AML-193 (cell line): ENCODE results near the gene GPR137C.

ENCODE experiments used
- DNase-seq, 2 experiments: peaks; one replicate each; lab custom pipeline; 2025; lab: John Stamatoyannopoulos, UW

Gene GPR137C, protein sequence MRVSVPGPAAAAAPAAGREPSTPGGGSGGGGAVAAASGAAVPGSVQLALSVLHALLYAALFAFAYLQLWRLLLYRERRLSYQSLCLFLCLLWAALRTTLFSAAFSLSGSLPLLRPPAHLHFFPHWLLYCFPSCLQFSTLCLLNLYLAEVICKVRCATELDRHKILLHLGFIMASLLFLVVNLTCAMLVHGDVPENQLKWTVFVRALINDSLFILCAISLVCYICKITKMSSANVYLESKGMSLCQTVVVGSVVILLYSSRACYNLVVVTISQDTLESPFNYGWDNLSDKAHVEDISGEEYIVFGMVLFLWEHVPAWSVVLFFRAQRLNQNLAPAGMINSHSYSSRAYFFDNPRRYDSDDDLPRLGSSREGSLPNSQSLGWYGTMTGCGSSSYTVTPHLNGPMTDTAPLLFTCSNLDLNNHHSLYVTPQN

DNA sequence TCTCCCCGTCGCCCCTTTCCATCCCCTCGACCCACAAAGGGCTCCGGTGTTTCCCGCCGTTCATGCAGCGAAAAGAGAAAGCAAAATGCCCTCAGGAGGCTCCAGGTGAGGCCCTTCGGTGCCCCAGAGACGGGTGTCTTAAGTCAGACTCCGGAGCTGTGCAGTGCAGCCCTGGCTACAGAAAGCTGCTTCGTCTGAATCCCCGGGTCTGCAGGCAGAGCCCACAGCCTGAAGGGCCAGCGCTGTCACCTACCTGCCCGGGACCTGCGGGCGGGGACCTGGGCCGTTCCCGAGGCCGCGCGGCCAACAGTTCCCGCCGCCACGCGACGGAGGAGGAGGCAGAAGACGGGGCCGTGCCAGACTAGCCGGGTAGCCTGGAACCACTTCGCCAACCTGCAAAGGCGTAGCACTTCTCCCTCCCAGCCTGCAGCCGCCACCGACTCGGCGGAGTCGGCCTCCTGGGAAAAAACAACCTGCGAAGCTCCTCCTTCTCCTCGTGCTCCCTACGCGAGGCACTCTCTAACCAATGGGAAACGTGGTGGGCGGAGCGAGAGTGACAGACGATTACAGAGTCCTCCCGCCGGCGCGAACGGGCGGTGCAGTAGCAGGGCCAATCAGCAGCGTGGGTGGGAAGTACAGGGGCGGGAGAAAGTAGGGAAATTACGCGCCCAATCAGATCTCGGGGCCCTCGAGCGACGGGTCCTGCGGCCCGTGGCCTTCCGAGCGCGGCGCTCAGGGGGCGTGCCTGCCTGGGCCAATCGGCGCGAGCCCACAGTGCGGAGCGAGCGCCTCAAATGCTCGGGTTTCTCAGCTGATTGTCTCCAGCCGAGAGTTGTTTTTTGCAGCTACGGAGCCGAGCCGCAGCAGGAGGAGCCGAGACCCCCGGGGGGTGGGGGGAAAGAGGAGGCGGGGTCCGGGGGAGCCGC is at the start of gene GPR137C, which contains the start of gene TXNDC16:
GPR137C (plus strand) TSS at position 774 of the 926 bp plus-strand sequence. CDS start 312 bp downstream, outside the sequence.
TXNDC16 (minus strand) TSS at position 443 of the 926 bp plus-strand sequence. CDS start 8,948 bp downstream, outside the sequence.
- DNase-seq, result peak; percentile 98 to 99

DNA sequence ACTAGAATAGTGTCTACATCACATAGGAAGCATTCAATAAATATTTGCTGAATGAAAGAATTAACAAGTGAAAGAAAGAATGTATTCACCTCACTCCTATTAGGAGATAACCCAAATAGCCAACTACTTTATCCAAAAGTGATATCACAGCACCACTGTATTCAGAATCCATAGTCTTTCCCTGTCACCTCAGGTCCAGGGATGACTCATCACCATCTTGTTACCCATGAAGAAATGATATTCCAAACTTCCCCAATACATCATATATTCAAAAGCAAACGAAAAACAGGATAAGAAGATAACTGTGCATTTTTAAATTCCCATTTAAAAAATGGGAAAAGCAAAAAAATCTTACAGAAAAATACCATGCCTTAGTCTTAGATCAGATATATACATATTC is 39.4 kb upstream of the GPR137C start:
- DNase-seq, result no peak

DNA sequence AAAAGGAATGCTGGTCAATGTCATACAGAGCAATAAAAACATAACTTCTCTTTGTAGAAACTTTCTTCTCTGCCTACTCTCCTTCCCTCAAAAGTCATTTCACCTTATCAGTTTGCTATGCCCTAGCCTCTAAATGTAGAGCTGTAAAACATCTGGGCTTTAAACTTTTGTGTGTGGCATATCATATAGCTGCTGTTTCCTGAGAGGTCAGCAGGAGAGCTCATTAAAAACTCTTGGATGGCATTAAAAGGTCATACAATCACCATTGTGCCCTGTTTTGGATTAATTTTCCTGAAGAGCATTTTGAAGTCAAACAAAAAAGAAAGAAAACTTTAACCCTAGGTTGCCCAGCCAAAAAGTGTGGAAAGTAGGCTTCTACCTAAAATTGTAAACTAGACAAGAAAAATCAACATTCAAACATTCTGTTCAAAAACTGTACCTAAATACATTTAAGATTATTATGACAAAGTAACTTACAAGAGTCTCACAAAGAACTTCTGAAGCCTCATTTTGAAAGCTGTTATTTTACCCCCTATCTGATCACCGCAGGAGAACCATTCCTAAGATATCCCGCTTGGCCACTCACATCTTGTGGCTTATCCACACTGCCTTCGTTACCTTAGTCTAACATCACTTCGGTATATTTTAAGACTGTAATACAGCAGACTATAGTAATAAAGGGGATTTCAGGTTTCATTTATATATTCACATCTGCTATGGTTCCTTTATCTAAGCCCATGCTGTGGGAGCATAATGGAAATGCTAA is 38.4 kb upstream of the GPR137C start:
- DNase-seq, result no peak

DNA sequence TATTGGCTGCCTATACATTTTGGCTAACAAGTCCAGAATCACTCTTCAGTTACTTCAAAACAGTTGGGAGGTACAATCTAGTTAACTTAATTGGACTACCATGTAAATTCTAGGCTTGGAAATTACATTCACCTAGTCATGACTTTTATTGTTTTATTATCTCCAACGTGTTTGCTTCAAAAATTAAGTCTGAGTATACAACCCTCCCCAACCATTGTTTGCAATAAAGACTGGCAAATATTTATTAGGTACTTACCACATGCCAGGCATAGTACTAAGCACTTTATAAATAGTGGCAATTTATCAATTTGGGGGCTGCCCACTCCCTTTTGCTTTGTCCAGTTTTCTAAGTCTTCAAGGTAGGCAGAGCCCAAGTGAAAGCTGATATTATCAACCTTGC is 30.6 kb upstream of the GPR137C start:
- no peak for DNase-seq

DNA sequence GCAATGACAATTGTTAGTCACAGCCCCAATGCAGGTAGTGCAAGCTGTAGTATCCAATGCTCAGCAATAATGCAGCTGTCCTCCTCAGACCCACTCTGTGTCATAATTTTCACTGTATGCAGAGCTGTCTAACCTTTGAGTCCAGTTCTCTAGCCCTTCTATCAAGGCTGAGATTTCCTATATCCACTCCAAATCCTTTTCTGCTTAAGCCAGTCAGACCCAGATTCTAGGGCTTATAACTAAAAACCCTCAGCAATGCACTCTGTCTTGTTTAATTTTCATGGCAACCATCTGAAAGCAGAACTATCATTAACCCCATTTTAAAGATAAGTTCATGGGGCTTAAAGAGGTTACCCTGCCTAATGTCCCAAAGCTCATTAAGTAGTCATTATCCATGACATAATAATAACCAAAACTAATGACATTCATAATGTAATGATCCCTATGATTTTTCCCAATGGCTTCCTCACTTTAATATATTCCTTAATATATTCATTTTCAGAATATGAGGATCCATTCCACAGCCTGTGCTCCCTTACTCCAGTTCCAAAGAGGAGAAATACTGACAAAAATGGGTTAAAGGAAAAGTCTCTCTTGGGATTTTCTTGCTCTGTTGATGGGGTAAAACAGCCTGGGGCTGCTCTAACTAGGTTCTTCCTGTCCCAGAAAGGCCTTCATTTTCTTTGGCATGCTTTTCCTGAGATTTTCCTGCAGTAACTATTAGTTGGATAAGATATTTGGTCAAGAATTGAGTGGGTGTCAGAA is 29.9 kb upstream of the GPR137C start:
- DNase-seq, result no peak

DNA sequence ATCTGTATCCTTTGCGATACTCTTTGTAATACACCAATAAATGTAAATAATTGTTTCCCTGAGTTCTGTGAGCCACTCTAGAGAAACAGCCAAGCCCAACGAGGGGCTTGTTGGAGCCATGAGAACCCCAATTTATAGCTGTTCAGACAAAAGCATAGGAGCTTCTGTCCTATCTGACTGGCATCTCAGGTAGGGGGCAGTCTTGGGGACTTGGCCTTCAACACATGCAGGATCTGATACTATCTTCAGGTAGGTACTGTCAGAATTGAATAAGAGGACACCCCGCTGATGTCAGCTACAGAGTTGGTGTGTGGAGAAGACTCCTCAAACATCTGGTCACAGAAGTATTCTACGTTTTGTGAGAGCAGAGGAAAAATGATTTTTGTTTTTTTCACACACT is 25.6 kb upstream of the GPR137C start:
- no peak for DNase-seq

DNA sequence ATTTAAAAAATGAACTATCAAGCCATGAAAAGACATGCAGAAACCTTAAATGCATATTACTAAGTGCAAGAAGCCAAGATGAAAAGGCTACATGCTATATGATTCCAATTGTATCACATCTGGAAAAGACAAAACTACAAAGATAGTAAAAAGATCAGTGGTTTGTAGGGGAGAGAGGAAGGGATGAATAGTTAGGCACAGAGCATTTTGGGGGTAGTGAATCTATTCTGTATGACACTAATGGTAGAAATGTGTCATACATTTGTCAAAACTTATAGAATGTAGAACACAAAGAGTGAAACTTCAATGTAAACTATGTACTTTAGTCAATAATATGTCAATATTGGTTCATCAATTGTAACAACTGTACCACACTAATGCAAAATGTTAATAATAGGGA is 21.2 kb upstream of the GPR137C start:
- DNase-seq, result no peak

DNA sequence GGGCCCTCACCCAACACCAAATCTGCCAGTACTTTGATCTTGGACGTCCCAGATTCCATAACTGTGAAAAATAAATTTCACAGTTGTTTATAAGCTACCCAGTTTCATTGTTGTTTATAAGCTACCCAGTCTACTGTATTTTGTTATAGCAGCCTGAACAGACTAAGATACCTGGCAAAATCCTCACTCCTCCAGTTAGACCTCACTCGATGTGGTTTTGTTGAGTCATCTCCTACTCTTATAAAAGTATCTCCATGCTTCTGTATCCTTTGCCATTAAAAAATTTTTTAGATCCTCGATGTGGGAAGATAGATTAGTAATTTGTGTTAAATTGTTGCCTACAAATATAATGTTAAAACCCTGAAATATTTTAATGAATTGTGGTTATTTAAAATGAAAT is 16.4 kb upstream of the GPR137C start:
- DNase-seq, result no peak

DNA sequence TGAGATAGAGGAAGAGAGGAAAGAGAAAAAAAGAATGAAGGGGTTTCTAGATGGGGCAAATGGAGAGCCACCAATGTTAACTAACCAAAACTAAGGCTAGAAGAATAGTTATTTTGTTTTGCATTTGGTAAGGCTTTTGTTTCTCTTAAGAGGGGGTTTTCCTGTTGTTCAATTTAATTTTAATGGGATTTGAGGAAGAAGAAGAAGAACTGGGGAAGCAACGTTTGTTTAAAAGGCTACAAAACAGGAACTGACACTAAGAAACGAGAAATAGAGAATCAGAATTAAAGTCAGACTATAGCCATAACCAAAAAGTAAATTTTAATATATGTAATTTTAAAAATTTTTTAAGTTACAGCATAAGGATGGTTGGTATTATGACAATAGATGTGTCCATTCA is 14.0 kb upstream of the GPR137C start:
- DNase-seq, result no peak

DNA sequence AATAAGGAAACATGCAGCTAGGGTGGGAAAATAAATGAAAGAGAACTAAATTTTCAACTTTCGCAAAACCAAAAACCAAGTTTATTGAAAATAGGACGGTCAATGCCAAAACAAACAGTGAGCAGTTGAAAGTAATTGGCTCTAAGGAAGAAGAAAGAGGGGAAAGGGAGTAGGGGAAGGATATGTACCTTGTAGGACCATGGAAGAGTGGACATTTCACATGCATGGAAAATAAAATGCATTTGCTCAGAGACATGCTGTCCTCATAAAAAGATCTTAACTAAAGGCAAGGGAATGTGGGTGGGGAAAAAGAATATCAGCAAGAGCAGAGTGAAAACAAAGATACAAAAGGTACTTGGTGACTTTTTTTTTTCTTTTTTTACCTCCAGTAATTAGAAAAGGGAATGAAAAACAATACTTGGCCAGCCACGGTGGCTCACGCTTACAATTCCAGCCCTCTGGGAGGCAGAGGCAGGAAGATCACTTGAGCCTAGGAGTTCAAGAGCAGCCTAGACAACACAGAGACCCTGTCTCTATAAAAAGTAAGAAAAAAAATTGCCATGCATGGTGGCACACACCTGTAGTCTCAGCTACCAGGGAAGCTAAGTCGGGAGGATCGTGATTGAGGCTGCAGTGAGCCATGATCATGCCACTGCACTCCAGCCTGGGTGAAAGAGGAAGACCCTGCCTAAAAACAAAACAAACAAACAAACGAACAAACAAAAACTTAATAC is 6.9 kb upstream of the GPR137C start:
- no peak for DNase-seq

DNA sequence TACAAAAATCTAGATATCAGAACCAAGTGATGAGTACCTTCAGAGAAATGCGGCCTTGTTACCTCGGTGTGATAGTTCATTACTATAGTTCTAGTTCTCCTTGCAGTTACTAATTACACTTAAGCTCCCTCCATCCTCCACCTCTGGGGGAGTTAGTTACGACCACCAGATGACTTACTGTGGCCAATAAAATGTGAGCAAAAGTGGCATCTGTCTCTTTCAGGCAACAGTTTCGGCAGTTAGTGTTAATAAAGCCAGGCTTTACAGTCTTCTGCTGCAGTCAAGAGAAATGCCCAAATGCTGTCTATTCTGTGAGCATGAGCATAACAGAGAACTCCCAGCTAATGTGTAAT is 6.3 kb upstream of the GPR137C start:
- DNase-seq, result no peak

DNA sequence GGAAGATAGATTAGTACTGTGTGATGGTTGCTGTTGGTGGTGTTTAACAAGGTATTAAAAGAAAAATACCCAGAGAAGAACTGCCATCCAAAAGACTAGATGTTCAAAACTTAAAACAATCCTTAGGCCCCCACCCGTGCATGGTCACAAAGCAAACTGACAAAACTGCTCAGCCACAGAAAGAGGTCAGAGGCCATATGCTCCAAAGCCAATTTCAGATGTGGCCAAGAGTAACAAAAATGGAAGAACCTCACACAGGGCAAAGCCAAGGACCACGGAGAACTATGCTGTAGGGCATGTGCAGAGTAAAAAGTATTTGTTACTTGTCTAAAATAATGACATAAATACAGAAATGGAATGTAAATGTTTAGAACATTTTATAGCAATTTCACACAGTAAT is 5.6 kb upstream of the GPR137C start:
- DNase-seq, result no peak

DNA sequence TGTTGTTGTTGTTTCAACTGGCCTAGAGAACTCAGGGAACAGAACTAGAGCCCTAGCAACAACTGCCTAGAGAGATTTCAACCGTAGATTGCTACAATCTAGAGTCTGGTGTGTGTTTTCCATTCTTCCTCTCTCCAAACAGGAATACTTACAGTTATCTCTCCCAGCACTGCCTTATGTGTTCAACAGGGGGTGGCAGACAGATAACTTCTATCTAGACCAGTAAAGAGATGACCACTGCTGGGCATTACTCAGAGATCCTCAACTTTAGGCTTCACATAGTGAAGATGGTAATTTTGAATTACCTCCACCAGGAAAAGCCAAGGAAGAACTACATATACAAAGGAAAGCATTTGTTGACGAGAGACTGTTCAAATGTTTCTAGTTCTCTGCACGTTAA is 5.1 kb upstream of the GPR137C start:
- DNase-seq, result no peak

DNA sequence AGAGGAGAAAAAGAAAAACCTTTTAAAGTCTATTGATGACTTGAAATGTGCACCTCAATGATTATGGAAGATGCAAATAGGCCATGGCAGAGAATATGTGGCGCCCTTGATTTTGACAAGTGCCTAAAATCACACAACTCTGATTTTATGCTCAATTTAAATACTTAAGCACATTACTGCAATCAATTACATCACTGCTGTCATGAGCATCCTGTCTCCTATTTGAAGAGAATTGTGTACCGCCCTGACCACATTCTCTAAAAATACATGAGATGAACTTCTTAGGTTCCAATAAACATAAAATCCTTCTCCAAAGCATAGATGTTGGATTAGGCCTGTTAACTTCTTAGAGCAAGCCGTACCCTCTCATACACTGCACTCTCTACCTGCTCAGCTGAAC is 2.0 kb upstream of the GPR137C start:
- DNase-seq, result no peak

DNA sequence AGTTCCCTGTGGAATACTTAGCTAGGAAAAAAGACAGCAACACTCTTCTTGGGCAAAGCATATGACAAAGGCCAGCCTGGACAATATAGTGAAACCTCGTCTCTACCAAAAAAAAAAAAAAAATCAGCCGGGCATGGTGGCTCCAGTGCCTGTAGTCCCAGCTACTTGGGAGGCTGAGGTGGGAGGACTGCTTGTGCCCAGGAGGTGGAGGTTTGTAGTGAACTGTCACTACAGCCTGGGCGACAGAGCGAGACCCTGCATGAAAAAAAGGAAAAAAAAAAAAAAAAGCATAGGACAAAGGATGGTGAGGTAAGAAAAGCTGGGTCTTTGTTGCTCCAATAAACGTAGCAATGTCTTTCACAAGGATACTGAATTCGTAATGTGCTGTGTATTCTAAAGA is 1.4 kb upstream of the GPR137C start:
- no peak for DNase-seq

DNA sequence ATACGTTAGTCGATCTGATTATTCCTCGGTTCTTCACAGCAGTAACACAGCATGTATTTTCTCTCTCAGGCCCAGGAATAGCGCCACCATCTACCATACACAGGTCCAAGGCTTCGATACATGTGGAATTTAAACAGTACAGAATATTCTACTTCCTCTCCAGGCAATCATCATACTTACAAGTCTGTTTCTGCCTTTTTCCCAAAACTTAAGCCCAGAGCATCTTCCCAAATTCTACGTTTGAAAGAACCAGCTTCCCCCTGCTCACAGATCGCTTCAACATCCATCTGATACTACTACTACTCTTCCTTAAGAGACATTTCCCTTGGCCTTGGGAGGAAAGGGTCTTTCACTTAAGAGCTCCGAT is 957 bp upstream of the GPR137C start:
- DNase-seq, result peak; percentile 50 to 53

DNA sequence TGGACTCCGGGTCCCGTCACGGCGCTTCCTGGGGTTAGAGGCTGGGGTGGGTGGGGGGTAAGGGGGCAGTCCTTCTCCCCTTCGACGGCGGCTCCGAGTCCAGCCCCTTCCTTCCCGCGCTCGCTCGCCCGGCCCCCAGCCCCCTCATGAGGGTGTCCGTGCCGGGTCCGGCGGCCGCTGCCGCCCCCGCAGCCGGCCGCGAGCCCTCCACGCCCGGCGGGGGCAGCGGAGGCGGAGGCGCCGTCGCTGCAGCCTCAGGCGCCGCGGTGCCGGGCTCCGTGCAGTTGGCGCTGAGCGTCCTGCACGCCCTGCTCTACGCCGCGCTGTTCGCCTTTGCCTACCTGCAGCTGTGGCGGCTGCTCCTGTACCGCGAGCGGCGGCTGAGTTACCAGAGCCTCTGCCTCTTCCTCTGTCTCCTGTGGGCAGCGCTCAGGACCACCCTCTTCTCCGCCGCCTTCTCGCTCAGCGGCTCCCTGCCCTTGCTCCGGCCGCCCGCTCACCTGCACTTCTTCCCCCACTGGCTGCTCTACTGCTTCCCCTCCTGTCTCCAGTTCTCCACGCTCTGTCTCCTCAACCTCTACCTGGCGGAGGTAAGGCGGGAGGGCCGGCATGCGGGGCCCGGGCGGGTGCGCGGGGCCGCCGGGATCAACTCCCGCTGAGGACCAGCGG is 500 bp downstream of the GPR137C start:
- no peak for DNase-seq

DNA sequence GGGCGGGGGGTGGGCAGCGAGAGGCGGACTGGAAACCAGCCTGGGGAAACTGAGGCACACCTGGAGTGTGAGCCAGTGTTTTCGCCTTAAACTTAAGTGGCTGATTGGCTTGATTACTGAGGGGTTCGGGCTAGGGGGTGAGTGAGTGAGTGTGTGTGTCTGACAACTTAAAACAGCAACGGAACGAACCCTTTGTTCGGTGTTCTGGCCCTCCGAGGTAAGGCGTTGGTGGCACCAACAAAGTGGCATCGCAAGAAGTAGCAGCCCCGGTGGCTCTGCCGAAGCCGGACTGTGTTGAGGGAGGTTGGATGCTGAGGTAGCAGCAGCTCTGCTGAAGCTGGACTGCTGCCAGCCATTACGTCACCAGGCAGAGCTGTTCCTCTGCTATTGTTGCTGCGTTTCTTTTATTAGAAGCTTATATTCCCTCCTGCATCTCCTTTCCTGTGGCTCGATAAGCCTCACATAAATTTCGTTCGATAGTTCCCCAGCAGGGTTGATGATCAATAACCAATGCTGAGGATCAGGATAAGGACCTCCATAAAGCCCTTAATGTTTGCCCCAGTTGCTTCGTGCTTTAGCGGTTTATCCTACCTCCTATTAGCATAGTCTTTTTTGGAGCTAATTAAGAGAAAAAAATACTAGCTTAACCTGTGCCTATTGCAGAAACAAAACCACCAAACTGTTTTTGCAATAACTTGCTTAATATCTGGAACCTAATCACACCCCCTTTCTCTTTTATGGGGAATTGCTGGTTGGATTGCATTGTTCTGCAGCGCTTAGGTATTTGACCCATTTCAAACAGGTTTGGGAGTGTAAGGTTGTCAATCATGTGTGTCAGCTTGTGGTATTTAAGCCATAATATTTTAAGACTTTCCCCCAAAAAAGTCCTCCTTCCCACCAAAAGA is 1.3 kb downstream of the GPR137C start:
- peak; percentile 26 to 40 for DNase-seq

DNA sequence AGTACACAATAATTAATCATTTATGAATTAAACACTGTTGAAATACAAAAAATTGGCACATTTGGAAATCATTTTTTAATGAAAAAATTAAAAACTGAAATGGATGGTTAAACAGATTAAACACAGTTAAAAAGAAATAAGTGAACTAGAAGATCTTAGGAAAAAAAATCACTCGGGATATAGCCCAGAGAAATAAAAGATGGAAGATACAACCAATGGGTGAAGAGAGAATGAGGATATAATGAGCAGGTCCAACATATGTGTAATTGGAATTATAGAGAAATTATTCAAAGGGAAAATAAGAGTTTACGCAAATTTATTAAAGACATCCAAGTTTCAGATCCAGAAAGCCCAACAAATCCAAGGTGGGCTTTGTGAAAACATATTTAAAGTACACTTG is 6.1 kb downstream of the GPR137C start:
- DNase-seq, result no peak
